ENCODE measurements around the gene RGS3.

- TF ChIP-seq POLR2A (IDR thresholded peaks at IDR 0.05), result no peak
- TF ChIP-seq CTCF (IDR thresholded peaks at IDR 0.05 in 4 of 5, conservative IDR thresholded peaks at IDR 0.05 in 1 of 5), result no peak
These were observed 143.0 kb downstream of the RGS3 start for GRCh38 chr9:113606510-113606909.

Data from gastrocnemius medialis (tissue), 4 donors.